Caki2 (cell line): ENCODE results near the gene AMN1. TPM values are rescaled to one million over a fixed set of nuclear protein-coding genes. Genes with fewer than 3 reads are reported as not detected.
A peak's percentile ranks its signal among the peaks of the same experiment; 100 is the strongest.
"Not testable (repeated sequence)": the region's sequence is repeated elsewhere in the genome, so short reads cannot be mapped to it uniquely, and the experiment has no call there.

Source experiments
- DNase-seq: peaks from one replicate; pipeline ENCODE4 v3.0.0-alpha.2; 2015; ENCODE audit warnings: low read depth
- in situ Hi-C: cut with HindIII; loops from 2 replicates; pipeline ENCODE4 v1.10.0; 2016; ENCODE audit warnings: low sequenced_read_pairs, low pct_unique_long_range_greater_than_20kb, mixed read lengths
- total RNA-seq: library from RNA; depleted of rRNA; stranded (reverse); fragments of >200 nt; shearing (Covaris generic); gene quantifications from 2 replicates; pipeline ENCODE4 v1.2.3, GENCODE V29; 2014; ENCODE audit warnings: low replicate concordance; rRNA removed

AMN1 gene
- total RNA-seq = 6.3 and 7.9 TPM in 2 replicates

DNA sequence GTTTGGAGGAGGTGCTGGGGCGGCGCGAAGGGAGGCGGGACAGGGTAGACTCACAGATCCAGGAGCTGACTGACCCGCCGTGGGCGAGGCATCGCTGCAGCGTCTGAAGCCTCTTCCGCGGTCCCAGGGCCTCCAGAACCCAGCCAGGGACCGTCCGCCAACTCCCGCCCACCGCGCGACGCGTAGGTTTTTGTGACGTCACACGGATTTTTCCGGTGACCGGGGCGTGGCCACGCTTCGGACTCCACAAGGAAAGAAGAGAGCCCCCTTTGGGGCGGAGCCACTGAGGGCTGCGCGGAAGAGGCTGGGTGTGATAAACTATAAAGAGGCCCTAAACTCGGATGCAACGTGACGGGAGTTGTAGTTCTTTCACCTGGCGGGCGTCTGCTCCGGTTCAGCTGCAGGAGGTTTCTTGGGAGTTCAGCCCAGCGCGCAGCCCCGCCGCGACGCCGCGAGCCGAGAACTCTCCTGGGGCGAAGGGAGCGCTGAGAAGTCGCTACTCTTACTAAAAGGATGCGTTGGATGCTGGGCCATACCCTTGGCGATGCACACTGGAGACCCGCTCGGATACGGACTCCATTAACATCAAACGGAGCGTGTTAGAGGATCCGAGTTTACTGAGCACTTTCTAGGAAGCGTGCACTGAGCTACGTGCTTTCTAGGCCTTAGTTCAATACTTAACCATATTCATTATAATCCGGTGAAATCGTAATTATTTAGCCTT, at the start of gene AMN1:
Gene AMN1, minus strand, starts transcription at position 105 of the 724 bp plus-strand sequence. Its CDS starts 13 bp downstream, at position 92.
- in situ Hi-C loops = loop anchor here (25.0 kb wide), 1 partner anchor 233 kb away; the partner anchor contains the start of gene RESF1
- peak; percentile 100 for DNase-seq

DNA sequence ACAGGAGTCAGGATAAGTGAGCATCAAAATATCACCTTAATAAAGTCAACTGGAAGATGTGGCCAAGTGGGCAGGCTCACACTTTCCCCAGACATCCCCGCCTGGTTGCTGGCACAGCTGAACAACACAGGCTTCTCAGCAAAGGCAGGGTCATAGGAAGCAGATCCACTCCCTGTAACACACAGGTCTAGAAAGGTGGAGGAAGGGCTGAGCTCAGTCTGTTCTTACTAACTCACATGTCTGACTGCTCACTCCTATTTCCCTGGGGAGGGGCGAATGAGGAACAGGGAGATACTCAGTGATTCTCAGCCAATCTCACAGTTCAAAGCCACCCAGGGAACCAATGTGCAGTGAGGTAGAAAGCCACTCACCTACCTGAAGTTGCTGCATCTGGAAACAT, 45.0 kb upstream of the AMN1 start:
- in situ Hi-C loops = no loop called here
- DNase-seq = no peak

DNA sequence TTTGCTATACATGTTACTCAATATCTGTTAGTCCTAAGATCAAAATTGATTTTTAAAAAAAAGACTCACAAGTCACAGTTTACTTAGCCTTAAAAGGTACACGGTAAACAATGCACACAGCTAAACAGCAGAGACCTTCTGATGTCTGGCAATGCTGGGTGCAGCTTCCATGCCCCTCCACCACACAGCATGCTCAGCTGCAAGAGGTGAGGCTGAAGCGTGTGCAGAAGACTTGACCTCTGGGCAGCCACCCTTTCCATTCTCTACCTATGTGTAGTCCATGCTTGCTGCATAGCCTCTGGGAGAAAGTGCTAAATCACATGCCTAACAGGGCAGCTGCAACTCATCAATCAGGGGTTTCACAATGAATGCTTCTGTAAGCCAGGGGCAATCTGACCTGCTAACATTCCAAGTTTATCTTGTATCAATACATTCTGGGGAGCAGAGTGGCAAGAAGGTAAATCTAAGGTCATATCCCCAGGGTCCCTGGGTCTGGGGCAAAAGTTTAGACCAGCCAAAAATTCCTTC, 44.5 kb upstream of the AMN1 start:
- no peak for DNase-seq

DNA sequence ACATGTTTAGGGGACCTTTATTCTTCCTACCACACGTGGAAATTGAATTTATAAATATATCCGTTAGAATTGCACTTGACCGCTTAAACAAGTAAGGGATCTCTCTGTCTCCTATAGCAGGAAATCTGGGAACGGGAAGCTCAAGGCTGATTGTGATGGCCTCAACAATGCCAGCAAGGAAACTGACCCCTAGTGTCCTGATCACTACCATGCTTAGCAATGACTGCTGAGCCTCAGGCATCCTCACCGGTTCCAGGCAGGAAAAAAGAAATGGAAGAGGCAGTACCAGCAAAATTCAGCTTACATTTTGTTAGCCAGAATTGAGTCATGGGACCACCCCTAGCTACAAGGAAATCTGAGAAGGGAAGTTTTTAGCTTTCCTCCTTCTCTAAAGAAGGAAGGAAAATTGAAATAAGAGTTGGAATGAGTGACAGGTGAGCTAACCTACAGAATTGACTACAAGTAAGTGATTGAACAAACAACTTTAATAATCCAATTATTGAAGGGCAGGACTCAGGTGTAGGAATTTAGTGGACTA, 43.9 kb upstream of the AMN1 start:
- DNase-seq = no peak
- in situ Hi-C loops = no loop called here

More for the DNA sequence above, 44.5 kb upstream of the AMN1 start:
- in situ Hi-C loops = no loop called here

DNA sequence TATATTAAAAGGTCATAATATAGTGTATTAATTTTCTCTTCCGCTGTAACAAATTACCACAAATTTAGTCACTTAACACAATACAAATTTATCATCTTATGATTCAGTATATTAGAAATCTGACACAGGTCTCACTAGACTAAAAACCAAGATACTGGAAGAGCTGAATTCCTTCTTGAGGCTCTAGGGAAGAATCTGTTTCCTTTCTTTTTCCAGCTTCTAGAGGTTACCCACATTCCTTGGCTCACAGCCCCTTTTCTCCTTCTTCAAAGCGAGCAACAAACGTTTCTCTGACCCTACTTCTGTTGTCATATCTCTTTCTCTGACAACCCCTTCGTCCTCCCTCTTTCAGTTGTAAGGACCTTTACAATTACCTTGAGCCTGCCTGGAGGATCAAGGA, 43.4 kb upstream of the AMN1 start:
- in situ Hi-C loops = no loop called here
- no peak for DNase-seq

DNA sequence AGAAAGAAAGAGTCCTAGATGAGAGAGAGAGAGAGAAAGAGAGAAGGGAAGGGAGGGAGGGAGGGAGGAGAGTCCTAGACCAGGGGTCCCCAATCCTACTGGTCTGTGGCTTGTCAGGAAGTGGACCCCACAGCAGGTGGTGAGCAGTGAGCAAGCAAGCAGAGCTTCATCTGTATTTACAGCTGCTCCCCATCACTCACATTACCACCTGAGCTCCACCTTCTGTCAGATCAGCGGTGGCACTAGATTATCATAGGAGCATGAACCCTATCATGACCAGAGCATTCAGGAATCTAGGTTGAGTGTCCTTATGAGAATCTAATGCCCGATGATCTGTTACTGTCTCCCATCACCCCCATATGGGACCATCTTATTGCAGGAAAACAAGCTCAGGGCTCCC, 39.2 kb upstream of the AMN1 start:
- in situ Hi-C loops = no loop called here

DNA sequence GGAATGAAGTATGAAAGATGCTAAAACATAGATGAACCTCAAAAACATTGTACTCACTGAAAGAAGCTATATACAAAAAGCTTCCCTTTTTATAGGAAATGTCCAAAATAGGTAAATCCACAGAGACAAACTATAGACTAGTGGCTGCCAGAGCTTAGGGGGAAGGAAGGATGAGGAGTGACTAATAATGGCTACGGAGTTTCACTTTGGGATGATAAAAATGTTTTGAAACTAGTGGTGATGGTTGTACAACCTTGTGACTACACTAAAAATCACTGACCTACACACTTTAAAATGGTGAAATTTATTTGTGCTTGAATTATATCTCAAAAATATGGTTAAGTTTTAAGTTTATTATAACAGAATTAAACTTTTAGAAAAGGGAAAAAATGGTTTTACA, 37.1 kb upstream of the AMN1 start:
- DNase-seq = no peak
- in situ Hi-C loops = no loop called here

More for the DNA sequence above, 39.2 kb upstream of the AMN1 start:
- no peak for DNase-seq

DNA sequence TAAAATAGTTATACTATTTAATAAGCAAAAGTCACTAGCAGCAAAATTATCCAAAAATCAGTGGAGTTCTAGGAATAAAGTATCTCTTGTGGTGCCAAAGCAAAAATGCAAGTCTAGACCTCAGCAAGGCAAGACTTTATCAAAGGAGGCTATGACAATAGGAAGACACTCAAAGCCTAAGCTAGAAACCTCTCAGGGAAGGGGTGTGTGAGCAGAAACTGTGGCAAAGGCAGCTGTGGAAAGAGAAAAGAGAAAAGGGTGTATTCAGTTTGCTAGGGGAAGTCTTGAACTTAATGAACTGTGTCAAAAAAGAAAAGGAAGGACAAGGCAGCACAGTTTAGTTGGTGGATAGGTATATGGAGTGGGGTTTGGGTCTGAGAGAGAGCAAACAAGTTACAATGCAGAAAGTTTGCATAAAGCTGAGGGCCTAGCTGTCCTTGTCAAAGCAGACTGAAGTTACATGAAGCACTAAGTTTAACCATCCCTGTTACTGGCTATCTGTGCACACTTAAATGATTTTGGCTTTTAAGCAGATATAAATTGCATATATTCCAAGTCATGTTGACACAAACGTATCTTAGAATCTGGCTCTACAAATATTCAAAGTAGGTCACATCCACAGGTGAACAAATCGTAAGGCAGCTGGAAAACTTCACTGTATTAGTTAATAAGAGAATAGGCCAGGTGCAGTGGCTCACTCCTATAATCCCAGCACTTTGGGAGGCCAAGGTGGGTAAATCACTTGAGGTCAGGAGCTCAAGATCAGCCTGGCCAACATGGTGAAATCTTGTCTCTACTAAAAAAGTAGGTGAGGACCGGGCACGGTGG, 31.0 kb upstream of the AMN1 start:
- in situ Hi-C loops = no loop called here
- no peak for DNase-seq

DNA sequence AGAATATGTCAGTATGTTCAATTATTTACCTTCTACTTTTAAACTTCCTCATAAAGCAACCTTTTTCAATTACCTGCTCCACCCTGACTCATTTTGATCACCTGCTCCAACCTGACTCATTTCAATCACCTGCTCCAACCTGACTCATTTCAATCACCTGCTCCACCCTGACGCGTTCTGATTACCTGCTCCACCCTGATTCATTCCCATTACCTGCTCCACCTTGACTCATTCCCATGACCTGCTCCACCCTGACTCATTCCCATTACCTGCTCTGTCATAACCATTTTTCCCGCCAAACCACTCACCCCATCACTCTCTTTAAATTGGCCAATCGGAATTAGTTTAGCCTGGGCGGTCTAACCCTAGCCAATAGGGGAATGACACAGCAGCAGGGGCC, 29.5 kb upstream of the AMN1 start:
- in situ Hi-C loops = not testable (repeated sequence)
- peak; percentile 37 for DNase-seq

DNA sequence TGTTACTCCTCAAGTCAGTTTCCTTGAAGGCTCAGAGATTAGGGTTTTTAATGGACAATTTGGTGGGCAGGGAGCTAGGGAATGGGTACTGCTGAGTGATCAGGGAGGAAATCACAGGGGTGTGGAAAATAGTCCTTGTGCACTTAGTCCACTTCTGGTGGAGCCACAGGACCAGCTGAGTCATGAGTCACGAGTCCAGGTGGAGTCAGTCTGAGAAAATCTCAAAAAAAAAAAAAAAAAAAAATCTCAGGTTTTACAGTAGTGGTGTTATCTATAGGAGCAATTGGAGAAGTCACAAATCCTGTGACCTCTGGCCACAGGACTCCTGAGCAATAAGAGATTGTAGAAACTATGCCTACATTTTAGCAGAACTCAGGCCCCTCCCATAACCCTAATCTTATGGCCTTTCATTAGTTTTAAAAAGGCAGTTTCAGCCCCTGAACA, 28.2 kb upstream of the AMN1 start:
- DNase-seq = peak; percentile 79
- in situ Hi-C loops = no loop called here

DNA sequence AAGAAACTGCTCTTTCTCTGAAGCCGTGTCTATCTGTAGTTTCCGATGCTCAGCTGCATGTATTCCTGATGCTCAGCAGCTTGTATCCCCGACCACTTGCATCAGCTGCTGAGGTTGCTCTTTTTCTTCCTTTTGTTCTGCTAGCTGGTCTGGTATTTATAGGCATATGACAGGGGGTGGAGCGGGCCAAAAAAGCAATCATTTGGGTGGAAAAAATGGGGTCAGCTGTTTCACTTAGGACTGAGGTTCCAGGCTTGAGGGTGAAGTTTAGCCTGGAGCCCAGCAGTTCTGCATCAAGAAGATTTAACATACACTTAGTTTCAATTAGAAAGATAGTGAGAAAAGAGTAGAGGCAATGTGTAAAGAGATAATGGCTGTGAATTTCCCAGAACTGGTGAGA, 23.6 kb upstream of the AMN1 start:
- DNase-seq = no peak
- in situ Hi-C loops = no loop called here

DNA sequence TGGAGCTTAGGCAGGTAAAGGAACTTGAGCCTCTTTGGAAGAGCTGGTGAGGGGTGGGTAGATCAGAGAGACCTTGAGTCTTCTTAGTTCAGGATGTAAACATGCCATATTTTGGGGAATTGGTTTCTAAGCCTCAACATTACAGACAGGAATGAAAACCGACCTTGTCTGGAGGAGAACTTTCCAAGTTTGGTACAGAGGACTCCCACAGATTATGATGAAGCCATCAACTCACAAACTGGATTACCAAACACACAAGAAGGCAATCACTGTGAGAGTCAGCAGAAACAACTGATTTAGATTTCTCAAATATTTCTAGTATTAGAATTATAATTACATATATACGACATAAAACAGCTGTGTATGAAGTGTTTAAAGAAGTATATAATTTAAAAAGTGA, 22.3 kb upstream of the AMN1 start:
- in situ Hi-C loops = no loop called here
- no peak for DNase-seq

DNA sequence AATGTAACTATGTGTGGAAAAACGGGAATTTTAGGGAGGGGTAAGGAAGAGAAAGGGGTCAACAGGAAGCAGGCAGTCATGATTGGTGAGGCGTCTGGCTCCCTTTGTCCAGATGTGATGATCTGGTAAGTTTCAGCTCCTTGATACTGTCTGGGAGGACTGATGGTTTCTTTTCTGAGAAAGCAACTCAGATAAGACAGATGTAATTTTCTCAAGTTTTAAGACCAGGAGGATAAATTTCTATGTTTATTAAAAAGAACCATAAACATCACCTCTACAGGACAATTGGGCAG, 21.9 kb upstream of the AMN1 start:
- in situ Hi-C loops = no loop called here
- no peak for DNase-seq

DNA sequence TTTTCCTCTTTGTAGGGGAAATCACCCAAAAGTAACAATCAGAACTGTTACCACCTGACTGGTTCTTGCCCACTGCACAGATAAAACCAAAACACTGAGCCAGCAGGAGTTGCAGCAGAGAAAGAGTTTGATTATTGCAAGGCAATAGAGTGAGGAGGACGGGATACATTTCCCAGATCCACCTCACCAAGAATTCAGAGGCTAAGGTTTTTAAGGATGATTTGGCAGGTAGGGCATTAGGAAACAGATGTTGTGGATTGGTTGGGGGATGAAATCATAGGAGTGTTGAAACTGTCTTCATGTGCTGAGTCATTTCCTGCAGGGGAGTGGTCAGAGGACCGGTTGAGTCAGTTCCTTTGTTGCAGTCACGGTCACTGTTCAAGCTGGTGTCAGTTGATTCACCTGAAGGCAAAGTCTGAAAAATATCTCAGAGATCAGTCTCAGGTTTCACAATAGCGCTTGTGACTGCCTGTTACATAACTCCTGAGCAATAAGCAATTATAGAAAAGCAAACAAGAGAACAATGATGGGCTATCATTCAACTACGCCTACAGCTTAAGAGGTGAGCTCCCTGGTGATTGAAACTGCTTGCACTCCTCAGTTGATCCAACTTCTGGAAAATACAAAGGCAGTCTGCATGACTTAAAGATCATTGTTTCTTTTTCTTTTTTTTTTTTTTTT, 20.3 kb upstream of the AMN1 start:
- DNase-seq = peak; percentile 98
- in situ Hi-C loops = loop anchor here (25.0 kb wide), 1 partner anchor 213 kb away; the partner anchor contains the start of gene RESF1

DNA sequence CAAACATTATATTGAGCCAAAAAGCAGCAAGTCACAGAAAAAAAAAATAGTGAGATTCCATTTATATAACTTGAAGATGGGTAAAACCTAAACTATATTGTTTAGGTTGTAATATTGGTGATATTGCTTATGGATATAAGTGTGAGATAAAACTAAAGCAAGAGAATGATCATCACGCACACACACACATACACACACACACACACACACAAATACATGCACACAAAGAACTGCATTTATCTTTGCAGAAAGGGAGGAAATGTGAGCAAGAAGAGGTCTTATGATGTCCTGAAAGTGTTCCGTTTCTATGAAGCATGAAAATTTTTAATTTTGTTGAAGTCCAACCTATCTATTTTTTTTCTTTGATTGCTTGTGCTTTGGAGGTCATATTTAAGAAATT, 16.4 kb upstream of the AMN1 start:
- in situ Hi-C loops = loop anchor here (25.0 kb wide), 1 partner anchor 217 kb away; the partner anchor contains the start of gene RESF1
- no peak for DNase-seq

DNA sequence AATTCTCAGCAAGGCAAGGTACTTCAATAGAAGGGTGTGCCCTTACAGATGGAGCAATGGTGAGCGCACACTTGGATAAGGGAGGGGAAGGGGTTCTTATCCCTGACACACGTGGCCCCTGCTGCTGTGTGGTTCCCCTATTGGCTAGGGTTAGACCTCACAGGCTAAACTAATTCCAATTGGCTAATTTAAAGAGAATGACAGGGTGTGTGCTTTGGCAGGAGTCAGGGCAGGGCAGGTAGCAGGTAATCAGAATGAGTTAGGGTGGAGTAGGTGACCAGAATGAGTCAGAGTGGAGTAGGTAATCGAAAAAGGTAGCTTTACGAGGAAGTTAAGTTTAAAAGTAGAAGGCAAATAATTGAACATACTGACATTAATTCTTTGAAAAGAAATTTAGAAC, 15.5 kb upstream of the AMN1 start:
- in situ Hi-C loops = loop anchor here (25.0 kb wide), 1 partner anchor 218 kb away; the partner anchor contains the start of gene RESF1
- DNase-seq = not testable (repeated sequence)

DNA sequence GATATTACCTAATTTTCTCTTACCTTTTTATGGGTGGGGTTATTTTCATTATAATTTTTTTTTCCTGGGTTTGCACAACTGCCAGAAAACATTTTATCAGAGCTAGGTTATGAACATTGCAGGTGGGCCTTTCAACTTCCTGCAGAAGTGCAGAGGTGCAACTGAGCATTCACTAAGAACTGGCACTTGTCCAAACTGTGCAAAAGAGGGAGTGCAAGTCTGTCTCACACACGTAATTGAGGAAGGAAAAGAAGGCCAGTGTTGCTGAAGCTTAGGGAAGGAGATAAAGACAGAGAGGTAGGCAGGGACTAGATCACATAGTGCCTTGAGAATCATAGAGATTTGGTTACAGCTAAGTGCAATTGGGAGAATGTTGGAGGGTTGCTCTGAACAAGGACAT, 14.1 kb upstream of the AMN1 start:
- in situ Hi-C loops = loop anchor here (25.0 kb wide), 1 partner anchor 219 kb away; the partner anchor contains the start of gene RESF1
- DNase-seq = no peak

DNA sequence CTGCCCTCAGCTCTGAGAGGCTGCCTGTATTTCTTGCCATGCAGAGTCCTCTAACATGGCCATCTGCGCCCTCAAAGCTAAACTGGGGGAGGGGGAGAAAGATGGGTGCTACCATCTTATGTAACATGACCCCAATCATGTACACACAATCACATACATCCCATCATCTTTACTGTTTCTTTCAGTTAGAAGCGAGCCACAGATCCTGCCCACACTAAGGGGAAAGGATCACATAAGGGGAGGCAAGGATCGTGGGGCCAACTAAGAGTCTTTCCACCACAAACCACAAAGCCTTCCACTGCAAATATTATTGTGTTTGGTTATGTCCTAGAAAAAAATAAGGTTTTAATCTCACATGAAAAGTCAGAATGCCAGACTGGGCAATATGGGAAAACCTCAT, 11.8 kb upstream of the AMN1 start:
- no peak for DNase-seq
- in situ Hi-C loops = loop anchor here (25.0 kb wide), 1 partner anchor 222 kb away; the partner anchor contains the start of gene RESF1
